ENCODE data around the gene NSDHL. TPM values are rescaled to one million over a fixed set of nuclear protein-coding genes. Genes with fewer than 3 reads are reported as not detected.

Gene NSDHL
- total RNA-seq, 2 donors from 2014 or later, result 14.1 to 28.1 TPM

DNA sequence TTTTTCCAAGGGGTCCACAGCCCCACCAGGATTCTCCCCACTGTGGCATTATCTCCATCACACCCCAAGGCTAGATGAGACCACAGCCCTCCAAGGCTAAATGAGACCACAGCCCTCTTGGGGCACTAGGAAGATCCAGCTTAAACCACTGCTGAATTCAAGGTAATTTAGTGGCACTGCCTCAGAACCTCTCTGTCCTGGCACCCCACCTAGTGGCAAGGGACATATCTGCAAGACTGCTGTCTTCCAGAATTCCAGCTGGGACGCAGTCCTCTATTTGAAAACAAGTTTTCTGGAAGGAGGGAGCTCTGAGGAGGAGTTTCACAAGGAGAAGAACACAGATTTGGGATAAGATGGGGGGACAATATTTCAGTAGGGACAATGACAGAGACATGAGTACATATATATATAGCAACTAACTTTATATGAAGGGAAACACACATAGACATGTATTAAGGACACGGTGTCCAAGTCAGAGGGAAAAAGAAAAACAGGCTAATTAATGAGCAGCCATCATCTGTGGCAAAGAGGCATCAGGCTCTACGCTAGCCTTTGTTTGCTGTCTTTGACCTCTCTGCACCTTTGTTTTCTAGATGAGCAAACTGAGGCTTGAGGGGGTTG lies 9.6 kb upstream of the NSDHL start:
- TF ChIP-seq, protein P1, sequence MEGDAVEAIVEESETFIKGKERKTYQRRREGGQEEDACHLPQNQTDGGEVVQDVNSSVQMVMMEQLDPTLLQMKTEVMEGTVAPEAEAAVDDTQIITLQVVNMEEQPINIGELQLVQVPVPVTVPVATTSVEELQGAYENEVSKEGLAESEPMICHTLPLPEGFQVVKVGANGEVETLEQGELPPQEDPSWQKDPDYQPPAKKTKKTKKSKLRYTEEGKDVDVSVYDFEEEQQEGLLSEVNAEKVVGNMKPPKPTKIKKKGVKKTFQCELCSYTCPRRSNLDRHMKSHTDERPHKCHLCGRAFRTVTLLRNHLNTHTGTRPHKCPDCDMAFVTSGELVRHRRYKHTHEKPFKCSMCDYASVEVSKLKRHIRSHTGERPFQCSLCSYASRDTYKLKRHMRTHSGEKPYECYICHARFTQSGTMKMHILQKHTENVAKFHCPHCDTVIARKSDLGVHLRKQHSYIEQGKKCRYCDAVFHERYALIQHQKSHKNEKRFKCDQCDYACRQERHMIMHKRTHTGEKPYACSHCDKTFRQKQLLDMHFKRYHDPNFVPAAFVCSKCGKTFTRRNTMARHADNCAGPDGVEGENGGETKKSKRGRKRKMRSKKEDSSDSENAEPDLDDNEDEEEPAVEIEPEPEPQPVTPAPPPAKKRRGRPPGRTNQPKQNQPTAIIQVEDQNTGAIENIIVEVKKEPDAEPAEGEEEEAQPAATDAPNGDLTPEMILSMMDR (IDR thresholded peaks at IDR 0.05), result peak; percentile 34 to 56

GRCh38 chrX:152822383-152823086 lies 8.3 kb upstream of the NSDHL start:
- Histone ChIP-seq H3K4me1 (no peaks in the 10 kb centered on the region), H3K9me3 (no peaks in the 10 kb centered on the region), H3K36me3 (no peaks in the 10 kb centered on the region), H3K4me3 (no peak overlapping the region), H3K27ac (no peak overlapping the region), H3K27me3 (no peaks in the 10 kb centered on the region)
- DNase-seq (ENCODE audit: low spot score), result no peak
- TF ChIP-seq, protein P1 (IDR thresholded peaks at IDR 0.05), result no peak

More for the DNA sequence above, 9.6 kb upstream of the NSDHL start:
- H3K27ac ChIP-seq, result no peak overlapping the region
- no peaks in the 10 kb centered on the region for H3K36me3 ChIP-seq
- no peaks in the 10 kb centered on the region for H3K9me3 ChIP-seq
- H3K4me3 ChIP-seq, result no peak overlapping the region
- H3K27me3 ChIP-seq, result no peaks in the 10 kb centered on the region
- no peaks in the 10 kb centered on the region for H3K4me1 ChIP-seq
- no peak for DNase-seq (ENCODE audit: low spot score)

- H3K4me3 ChIP-seq, result no peak overlapping the region
- no peaks in the 10 kb centered on the region for H3K9me3 ChIP-seq
- H3K4me1 ChIP-seq, result no peaks in the 10 kb centered on the region
- no peaks in the 10 kb centered on the region for H3K27me3 ChIP-seq
- H3K27ac ChIP-seq, result no peak overlapping the region
- H3K36me3 ChIP-seq, result no peaks in the 10 kb centered on the region
- no peak for DNase-seq (ENCODE audit: low spot score)
- TF ChIP-seq, protein P1 (IDR thresholded peaks at IDR 0.05), result no peak
Measured at GRCh38 chrX:152823657-152824056, 7.2 kb upstream of the NSDHL start.

- TF ChIP-seq, protein P1 (IDR thresholded peaks at IDR 0.05), result no peak
- Histone ChIP-seq H3K9me3 (no peaks in the 10 kb centered on the region), H3K27ac (no peak overlapping the region), H3K4me1 (no peaks in the 10 kb centered on the region), H3K36me3 (no peaks in the 10 kb centered on the region), H3K27me3 (no peaks in the 10 kb centered on the region), H3K4me3 (no peak overlapping the region)
- no peak for DNase-seq (ENCODE audit: low spot score)
Measured at GRCh38 chrX:152824841-152825374, 6.0 kb upstream of the NSDHL start.

DNA sequence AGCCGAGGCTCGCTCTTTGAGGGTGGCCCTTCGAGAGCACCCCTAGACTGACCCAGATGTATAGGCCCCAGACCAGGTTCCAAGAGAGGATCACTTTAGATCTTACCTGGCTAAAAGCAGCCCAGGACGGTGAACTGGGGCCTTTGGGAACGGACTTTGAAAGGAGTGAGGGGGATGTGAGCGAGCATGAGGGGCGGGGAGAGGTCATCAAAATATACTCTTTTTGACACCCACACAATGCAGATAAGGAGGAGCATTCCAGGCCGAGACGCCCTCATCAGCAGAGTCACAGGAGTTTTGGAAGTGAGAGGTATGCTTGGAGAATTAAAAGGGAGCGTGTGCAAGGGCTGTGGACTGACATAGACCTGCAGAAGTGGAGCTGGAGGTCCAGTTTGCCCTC lies 528 bp downstream of the NSDHL start:
- Histone ChIP-seq H3K4me3 (peak overlapping the region; percentile 58 to 68), H3K9me3 (no peaks in the 10 kb centered on the region), H3K27me3 (no peaks in the 10 kb centered on the region), H3K27ac (peak overlapping the region; percentile 66 to 73), H3K36me3 (no peaks in the 10 kb centered on the region), H3K4me1 (peaks cover 0 to 11% of the 10 kb centered on the region in 2 donors)
- TF ChIP-seq, protein P1 (IDR thresholded peaks at IDR 0.05), result no peak
- DNase-seq (ENCODE audit: low spot score), result no peak
